ENCODE measurements around the gene REPS2.
A peak's percentile ranks its signal among the peaks of the same experiment; 100 is the strongest.

REPS2 gene

DNA sequence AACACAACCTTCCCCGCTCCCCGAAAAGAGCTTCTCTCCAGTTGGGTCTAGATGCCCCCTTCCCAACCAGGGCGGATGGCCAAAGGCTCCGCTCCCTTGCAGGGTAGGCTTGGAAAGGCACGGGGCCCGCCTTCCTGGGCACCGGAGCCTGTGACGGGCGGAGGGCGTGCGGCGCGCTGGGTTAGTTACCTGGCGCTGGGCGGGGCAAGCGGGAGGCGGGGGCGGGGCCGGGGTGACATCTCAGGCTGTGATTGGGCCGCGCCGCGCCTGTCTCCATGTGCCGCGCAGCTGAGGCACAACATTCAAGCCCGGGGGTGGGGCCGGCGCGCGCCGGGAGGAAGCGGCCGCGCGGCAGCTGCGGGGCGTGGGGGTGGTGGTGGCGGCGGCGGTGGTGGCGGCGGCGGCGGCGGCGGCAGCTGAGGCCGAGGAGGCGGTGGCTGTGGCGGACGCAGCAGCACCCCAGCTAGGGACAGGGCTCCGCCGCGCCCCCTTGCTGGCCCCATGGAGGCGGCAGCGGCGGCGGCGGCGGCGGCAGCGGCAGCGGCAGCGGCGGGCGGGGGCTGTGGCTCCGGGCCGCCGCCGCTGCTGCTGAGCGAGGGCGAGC lies at the start of gene REPS2:
TSS of gene REPS2 (plus strand) at position 298 of the 604 bp plus-strand sequence. CDS start at position 502, 204 bp downstream.
- Mint-ChIP-seq H3K9me3 (no peaks in the 10 kb centered on the region), H3K4me3 (peak within 1 kb of the TSS; percentile 80), H3K27me3 (ENCODE audit: low read depth) (peaks cover 24% of the 10 kb centered on the region), H3K27ac (no peak within 1 kb of the TSS), H3K4me1 (ENCODE audit: low read depth) (peaks cover 3% of the 10 kb centered on the region), H3K36me3 (ENCODE audit: low read depth) (no peaks in the 10 kb centered on the region)
- DNase-seq (ENCODE audit: low spot score) = peak; percentile 41

DNA sequence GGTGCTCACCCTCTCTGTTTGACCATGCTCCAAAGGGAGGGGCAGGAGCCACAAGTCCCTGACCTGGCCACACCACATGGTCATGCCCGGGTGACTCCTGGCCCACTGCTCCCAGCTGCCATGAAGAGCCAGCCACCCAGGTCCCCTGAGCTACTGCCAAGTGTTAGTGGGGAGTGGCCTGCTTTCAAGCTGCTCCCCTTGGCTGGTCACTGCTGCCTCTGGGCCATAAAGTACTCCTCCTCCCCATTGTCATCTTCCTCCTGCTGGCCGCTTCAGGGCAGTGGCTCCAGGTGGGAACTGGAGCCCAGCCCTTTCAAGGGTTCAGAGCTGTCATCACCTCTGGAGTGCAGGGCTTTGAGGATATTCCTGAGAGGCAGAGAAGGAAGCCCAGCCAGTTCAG lies 49.0 kb upstream of the REPS2 start:
- no peak for DNase-seq (ENCODE audit: low spot score)
- Mint-ChIP-seq H3K4me1 (ENCODE audit: low read depth) (peaks cover 6% of the 10 kb centered on the region), H3K27ac (no peak overlapping the region), H3K9me3 (no peaks in the 10 kb centered on the region), H3K27me3 (ENCODE audit: low read depth) (no peaks in the 10 kb centered on the region), H3K4me3 (no peak overlapping the region), H3K36me3 (ENCODE audit: low read depth) (no peaks in the 10 kb centered on the region)

DNA sequence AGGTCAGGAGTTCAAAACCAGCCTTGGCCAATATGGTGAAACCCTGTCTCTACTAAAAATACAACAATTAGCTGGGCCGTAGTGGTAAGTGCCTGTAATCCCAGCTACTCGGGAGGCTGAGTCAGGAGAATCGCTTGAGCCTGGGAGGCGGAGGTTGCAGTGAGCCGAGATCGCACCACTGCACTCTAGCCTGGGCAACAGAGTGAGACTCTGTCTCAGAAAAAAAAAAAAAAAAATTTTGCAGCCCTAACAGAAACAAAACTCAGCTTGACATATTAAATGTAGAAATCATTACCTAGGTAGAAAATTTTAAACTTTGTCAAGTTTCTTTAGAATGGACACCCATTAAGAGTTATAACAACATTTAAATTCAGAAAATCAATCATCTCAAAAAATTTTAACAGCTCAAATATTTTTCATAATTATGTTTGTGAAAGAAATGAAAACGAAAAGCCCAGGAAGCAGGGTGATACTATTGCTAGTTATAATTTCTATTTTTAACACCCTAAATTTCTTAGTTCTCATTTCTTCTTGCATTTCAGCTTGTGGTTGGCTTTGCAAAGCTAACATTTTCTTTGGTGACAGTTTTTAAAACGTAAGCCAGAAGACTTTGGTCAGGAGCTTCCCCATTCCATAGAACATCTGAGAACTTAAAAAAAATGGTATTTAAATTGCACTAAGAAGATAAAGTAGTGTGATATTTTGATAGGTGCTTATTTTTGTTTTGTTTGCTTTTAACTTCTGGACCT lies 43.0 kb upstream of the REPS2 start:
- H3K36me3 Mint-ChIP-seq (ENCODE audit: low read depth) = no peaks in the 10 kb centered on the region
- H3K27me3 Mint-ChIP-seq (ENCODE audit: low read depth) = no peaks in the 10 kb centered on the region
- DNase-seq (ENCODE audit: low spot score) = no peak
- no peak overlapping the region for H3K4me3 Mint-ChIP-seq
- no peaks in the 10 kb centered on the region for H3K4me1 Mint-ChIP-seq (ENCODE audit: low read depth)
- no peaks in the 10 kb centered on the region for H3K9me3 Mint-ChIP-seq
- H3K27ac Mint-ChIP-seq = no peak overlapping the region

DNA sequence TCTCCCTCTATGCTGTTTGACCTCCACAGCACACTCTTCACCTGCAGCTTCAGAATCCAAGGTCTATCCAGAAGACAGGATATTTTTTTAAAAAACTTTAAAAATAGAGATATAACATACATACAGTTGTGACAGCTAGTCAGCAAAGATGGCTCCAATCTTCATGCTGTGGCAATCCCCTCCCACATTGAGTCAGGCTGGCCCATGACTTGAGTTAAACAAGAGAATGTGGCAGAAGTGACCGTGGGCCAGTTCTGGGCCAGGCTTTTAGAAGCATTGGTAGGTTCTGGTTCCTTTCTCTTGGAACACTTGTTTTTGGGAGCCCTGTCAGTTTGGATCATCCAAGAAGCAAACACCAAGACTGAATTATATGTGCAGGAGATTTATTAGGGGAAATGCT lies 36.1 kb upstream of the REPS2 start:
- no peaks in the 10 kb centered on the region for H3K9me3 Mint-ChIP-seq
- no peak overlapping the region for H3K4me3 Mint-ChIP-seq
- no peaks in the 10 kb centered on the region for H3K27me3 Mint-ChIP-seq (ENCODE audit: low read depth)
- H3K36me3 Mint-ChIP-seq (ENCODE audit: low read depth) = no peaks in the 10 kb centered on the region
- H3K4me1 Mint-ChIP-seq (ENCODE audit: low read depth) = no peaks in the 10 kb centered on the region
- H3K27ac Mint-ChIP-seq = no peak overlapping the region
- DNase-seq (ENCODE audit: low spot score) = no peak

DNA sequence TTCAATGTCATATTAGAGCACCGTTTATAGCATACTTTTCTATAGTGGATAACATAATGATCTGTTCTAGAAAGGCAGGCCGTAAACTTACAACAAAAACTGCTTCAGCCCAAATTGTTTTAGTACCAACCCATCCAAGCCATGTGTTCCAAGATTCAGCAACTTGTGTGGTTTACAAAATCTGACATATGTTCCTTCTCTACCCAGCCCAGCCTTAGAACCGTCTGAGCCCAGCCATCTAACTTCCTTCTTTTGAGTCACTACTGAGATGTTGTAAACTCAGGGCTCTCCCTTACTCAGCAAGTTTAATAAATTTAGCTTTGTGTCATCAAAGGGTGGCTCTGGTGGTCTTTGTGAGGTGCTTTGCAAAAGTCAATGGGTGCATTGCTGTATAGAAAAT lies 32.4 kb upstream of the REPS2 start:
- Mint-ChIP-seq H3K27me3 (ENCODE audit: low read depth) (no peaks in the 10 kb centered on the region), H3K36me3 (ENCODE audit: low read depth) (no peaks in the 10 kb centered on the region), H3K4me1 (ENCODE audit: low read depth) (no peaks in the 10 kb centered on the region), H3K27ac (no peak overlapping the region), H3K4me3 (no peak overlapping the region), H3K9me3 (no peaks in the 10 kb centered on the region)
- no peak for DNase-seq (ENCODE audit: low spot score)

DNA sequence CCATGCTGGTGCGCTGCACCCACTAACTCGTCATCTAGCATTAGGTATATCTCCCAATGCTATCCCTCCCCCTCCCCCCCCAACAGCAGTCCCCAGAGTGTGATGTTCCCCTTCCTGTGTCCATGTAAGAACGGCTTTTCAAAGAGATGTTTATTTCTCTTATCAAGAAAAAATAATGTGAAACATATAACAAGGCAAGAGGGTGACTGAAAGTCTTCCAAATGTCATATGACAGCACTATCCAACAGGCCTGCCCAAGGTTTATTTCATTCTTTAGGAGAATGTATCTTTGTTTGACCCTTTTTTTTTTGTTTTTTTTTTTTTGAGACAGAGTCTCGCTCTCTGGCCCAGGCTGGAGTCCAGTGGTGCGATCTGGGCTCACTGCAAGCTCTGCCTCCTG lies 29.9 kb upstream of the REPS2 start:
- no peaks in the 10 kb centered on the region for H3K4me1 Mint-ChIP-seq (ENCODE audit: low read depth)
- H3K36me3 Mint-ChIP-seq (ENCODE audit: low read depth) = no peaks in the 10 kb centered on the region
- no peak overlapping the region for H3K27ac Mint-ChIP-seq
- no peak overlapping the region for H3K4me3 Mint-ChIP-seq
- no peaks in the 10 kb centered on the region for H3K9me3 Mint-ChIP-seq
- H3K27me3 Mint-ChIP-seq (ENCODE audit: low read depth) = no peaks in the 10 kb centered on the region
- no peak for DNase-seq (ENCODE audit: low spot score)

DNA sequence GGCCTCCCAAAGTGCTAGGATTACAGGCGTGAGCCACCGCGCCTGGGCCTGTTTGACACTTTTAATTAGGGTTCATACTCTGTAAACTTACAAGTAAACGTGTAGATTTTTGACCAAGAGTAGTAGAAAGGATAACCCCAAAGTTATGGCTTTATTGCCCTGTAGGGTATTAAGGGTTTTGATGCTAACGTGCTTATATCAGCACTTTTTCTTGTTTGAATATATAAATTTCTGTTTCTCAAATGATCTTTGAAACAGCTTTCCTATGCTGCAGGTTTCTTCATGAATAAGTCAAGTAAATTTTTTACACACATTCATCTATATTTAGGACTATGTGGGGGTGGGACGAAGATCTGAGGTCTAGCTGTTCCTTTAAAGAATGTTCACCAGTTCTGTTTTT lies 29.3 kb upstream of the REPS2 start:
- H3K27ac Mint-ChIP-seq = no peak overlapping the region
- DNase-seq (ENCODE audit: low spot score) = no peak
- H3K27me3 Mint-ChIP-seq (ENCODE audit: low read depth) = no peaks in the 10 kb centered on the region
- no peaks in the 10 kb centered on the region for H3K9me3 Mint-ChIP-seq
- H3K4me1 Mint-ChIP-seq (ENCODE audit: low read depth) = no peaks in the 10 kb centered on the region
- H3K36me3 Mint-ChIP-seq (ENCODE audit: low read depth) = no peaks in the 10 kb centered on the region
- H3K4me3 Mint-ChIP-seq = no peak overlapping the region

DNA sequence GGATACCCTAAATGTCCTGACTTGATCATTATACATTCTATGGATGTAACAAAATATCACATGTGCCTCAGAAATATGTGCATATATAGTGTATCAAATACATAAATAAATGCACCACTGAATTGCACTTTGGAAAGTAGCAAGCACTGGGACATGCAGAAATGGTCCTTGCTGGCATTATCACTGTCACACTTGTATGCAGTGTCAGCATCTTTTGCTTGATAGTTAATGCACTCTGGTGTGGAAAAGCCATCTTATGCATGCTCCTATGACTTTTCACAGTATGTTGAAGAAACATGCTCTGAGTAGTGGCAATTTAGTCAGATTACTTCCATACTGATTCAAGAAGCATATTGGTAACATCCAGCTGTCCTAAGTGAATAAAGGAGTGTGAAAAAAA lies 27.5 kb upstream of the REPS2 start:
- H3K27me3 Mint-ChIP-seq (ENCODE audit: low read depth) = no peaks in the 10 kb centered on the region
- no peaks in the 10 kb centered on the region for H3K4me1 Mint-ChIP-seq (ENCODE audit: low read depth)
- no peaks in the 10 kb centered on the region for H3K36me3 Mint-ChIP-seq (ENCODE audit: low read depth)
- no peaks in the 10 kb centered on the region for H3K9me3 Mint-ChIP-seq
- DNase-seq (ENCODE audit: low spot score) = no peak
- no peak overlapping the region for H3K4me3 Mint-ChIP-seq
- H3K27ac Mint-ChIP-seq = no peak overlapping the region

DNA sequence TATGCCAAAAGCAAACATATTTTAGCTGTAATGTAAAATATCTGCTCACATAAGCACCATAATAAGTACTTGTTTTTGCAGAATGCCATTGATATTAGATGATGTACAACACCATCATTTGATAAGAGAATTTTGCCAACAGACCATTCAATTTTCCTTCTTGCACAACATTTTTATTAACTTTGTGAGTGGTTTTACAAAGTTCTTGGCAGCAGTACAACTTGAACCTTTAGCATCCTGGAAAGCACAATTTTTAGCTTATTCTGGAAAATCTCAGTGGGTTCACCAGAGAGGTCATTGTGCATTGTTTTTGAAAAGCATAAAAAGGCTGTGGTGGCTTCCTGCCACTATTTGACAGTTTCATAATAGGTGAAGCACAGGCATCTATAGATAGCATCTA lies 26.4 kb upstream of the REPS2 start:
- no peak for DNase-seq (ENCODE audit: low spot score)
- H3K4me3 Mint-ChIP-seq = no peak overlapping the region

DNA sequence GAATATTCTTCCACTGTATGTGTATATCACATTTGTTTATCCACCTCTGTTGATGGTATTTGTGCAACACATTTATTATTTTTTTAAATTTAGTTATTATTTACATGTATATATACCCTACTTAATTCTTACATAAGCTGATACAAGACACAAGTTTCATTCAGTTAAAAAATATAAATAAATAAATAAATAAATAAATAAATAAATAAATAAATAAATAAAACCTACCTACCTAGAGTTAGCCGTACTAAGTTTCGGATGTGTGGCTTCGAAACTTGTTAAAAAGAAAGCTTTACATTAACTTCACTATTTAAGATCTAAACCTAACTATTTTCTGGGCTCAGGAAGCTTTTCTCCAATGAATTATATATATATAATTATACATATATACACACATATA lies 23.3 kb upstream of the REPS2 start:
- Mint-ChIP-seq H3K4me1 (ENCODE audit: low read depth) (no peaks in the 10 kb centered on the region), H3K4me3 (no peak overlapping the region), H3K27me3 (ENCODE audit: low read depth) (no peaks in the 10 kb centered on the region), H3K27ac (no peak overlapping the region), H3K9me3 (no peaks in the 10 kb centered on the region), H3K36me3 (ENCODE audit: low read depth) (no peaks in the 10 kb centered on the region)
- no peak for DNase-seq (ENCODE audit: low spot score)

More for the DNA sequence above, 26.4 kb upstream of the REPS2 start:
- no peaks in the 10 kb centered on the region for H3K4me1 Mint-ChIP-seq (ENCODE audit: low read depth)
- no peaks in the 10 kb centered on the region for H3K27me3 Mint-ChIP-seq (ENCODE audit: low read depth)
- H3K27ac Mint-ChIP-seq = no peak overlapping the region
- H3K9me3 Mint-ChIP-seq = no peaks in the 10 kb centered on the region
- no peaks in the 10 kb centered on the region for H3K36me3 Mint-ChIP-seq (ENCODE audit: low read depth)

DNA sequence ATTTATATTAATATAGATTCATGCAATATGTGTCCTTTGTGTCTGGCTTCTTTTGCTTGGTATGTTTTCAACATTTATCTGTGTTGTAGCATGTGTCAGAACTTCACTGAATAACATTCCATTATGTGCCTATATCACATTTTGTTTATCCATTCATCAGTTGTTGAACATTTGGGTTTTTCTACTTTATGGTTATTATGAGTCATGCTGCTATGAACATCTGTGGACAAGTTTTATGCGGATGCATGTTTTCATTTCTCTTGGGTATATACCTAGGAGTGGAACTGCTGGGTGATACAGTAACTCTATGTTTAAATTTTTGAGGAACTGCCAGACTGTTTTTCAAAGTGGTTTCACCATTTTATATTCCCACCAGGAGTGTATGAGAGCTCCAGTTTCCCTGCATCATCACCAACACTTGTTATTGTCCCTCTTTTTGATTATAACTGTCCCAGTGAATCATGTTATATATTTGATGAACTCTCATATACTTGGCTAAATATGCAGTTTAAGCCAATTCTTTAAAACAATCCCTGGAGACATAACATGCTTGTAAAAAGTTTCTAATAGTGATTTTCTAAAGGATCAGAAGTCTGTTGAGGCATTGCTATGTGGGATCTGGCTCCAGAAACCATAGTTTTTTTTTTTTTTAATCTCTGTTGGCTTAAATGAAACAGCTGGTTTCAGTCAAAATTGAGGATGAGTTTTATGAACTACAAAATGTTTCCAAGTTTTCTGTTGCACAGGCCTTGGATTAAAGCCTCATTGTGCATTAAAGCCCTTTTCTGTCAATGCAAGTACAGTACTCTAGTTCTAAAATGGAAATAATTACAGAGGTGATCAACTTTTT lies 21.6 kb upstream of the REPS2 start:
- Mint-ChIP-seq H3K4me1 (ENCODE audit: low read depth) (no peaks in the 10 kb centered on the region), H3K27me3 (ENCODE audit: low read depth) (no peaks in the 10 kb centered on the region), H3K4me3 (no peak overlapping the region), H3K36me3 (ENCODE audit: low read depth) (no peaks in the 10 kb centered on the region), H3K27ac (no peak overlapping the region), H3K9me3 (no peaks in the 10 kb centered on the region)
- DNase-seq (ENCODE audit: low spot score) = no peak

DNA sequence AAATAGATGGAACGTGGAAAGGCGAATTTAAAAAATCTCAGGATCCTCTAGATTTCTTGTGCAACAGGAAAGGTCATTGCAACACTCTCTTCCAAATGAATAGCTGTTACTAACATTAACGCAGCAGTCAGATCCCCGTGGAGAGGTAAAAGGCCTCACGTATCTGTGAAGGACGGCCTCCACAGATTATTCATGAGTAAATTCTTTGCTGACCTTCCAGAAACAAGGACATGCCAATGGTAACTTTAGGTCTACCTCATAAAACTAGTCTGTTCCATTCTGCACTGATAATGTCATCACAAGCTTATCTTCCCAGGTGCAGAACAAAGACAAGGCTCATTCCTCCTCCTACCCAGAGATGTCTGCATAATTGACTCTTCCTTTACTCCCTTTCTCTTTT lies 16.1 kb upstream of the REPS2 start:
- Mint-ChIP-seq H3K36me3 (ENCODE audit: low read depth) (no peaks in the 10 kb centered on the region), H3K9me3 (no peaks in the 10 kb centered on the region), H3K27ac (no peak overlapping the region), H3K27me3 (ENCODE audit: low read depth) (no peaks in the 10 kb centered on the region), H3K4me3 (no peak overlapping the region), H3K4me1 (ENCODE audit: low read depth) (no peaks in the 10 kb centered on the region)
- no peak for DNase-seq (ENCODE audit: low spot score)

DNA sequence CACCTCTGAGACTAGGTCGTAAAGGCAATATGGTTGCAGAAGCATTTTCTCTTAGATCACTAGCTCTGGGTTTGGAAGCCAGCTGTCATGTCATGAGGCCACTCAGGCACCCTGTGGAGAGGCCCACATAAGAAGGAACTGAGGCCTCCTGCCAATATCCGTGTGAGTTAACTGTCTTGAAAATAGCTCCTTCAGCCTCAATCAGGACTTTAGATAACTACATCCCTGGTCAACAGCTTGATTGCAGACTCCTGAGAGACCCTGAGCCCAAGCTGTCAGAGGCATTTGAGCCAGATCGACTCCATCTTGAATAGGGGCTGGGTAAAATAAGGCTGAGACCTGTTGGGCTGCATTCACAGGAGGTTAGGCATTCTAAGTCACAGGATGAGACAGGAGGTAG lies 15.1 kb upstream of the REPS2 start:
- Mint-ChIP-seq H3K4me1 (ENCODE audit: low read depth) (no peaks in the 10 kb centered on the region), H3K9me3 (no peaks in the 10 kb centered on the region), H3K36me3 (ENCODE audit: low read depth) (no peaks in the 10 kb centered on the region), H3K27ac (no peak overlapping the region), H3K4me3 (no peak overlapping the region), H3K27me3 (ENCODE audit: low read depth) (no peaks in the 10 kb centered on the region)
- DNase-seq (ENCODE audit: low spot score) = no peak

DNA sequence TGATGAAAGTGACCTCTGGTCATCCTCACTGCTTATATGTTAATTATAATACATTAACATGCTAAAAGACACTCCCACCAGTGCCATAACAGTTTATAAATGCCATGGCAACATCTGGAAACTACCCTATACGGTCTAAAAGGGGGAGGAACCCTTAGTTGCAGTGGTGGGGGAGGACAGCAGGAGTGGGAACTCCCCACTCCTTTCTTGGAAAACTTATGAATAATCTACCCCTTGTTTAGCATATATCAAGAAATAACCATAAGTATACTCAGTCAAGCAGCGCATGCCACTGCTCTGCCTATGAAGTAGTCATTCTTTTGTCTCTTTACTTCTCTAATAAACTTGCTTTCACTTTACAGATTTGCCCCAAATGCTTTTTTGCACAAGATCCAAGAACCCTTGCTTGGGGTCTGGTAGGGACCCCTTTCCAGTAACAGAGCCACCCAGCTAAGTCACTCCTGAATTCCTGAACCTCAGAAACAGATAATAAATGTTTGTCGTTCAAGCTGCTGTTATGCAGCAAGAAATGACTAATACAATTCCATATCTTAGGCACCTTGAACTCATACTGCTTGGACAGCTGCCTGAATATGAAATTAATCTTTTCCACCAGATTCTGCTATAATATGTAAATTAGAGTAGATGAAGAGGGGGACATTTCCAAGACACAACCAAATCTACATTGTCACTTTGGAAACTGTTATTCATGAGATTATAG lies 14.4 kb upstream of the REPS2 start:
- Mint-ChIP-seq H3K36me3 (ENCODE audit: low read depth) (no peaks in the 10 kb centered on the region), H3K27me3 (ENCODE audit: low read depth) (no peaks in the 10 kb centered on the region), H3K4me1 (ENCODE audit: low read depth) (no peaks in the 10 kb centered on the region), H3K27ac (no peak overlapping the region), H3K9me3 (no peaks in the 10 kb centered on the region), H3K4me3 (no peak overlapping the region)
- DNase-seq (ENCODE audit: low spot score) = no peak
